Mucosa of stomach (tissue), 1 donor: Measurements from ENCODE around the gene DNALI1.
"Not testable (repeated sequence)": the region's sequence is repeated elsewhere in the genome, so short reads cannot be mapped to it uniquely, and the experiment has no call there.

ENCODE experiments used
- H3K27me3 ChIP-seq: one replicate; pipeline ENCODE4 v1.7.0; 2013; ENCODE audit warnings: mild to moderate bottlenecking, low read length; ENCODE audit not compliant: control insufficient read depth, insufficient read depth
- H3K36me3 ChIP-seq: one replicate; pipeline ENCODE4 v1.7.0; 2013; ENCODE audit warnings: low read length; ENCODE audit not compliant: control insufficient read depth, insufficient read depth
- H3K4me1 ChIP-seq: one replicate; pipeline ENCODE4 v1.7.0; 2013; ENCODE audit warnings: mild to moderate bottlenecking, low read length; ENCODE audit not compliant: control insufficient read depth, insufficient read depth
- H3K4me3 ChIP-seq: one replicate; pipeline ENCODE4 v1.7.0; 2013; ENCODE audit warnings: low read length
- H3K9ac ChIP-seq: one replicate; pipeline ENCODE4 v1.7.0; 2013; ENCODE audit warnings: mild to moderate bottlenecking, low read length, moderate library complexity
- H3K9me3 ChIP-seq: one replicate; pipeline ENCODE4 v1.7.0; 2013; ENCODE audit warnings: mild to moderate bottlenecking, low read length, moderate library complexity; ENCODE audit not compliant: control insufficient read depth
- donor health status: Pancreatic carcinoma.

The DNALI1 gene

DNA sequence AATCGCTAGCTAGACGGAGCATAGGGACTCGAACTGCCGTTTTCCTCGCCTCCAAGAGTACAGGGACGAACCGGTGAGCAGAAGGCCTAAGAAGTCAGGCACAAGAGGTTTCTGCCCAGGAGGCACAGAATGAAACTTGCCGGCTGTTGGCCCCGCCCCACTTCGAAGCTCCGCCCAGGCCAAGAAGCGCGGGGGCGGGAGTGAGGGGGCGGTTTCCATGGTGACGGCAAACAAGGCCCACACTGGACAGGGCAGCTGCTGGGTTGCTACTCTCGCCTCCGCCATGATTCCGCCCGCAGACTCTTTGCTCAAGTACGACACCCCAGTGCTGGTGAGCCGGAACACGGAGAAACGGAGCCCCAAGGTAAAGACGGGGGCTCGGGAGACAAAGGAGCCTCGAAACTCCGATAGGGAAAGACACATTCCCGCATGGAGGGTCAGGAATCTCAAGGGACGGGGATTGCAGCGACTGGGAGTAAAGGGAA lies at the start of gene DNALI1:
Gene DNALI1, plus strand, starts transcription at position 229 of the 485 bp plus-strand sequence. Its CDS starts 55 bp downstream, at position 284.
- no peaks in the 10 kb centered on the region for H3K36me3 ChIP-seq
- no peaks in the 10 kb centered on the region for H3K27me3 ChIP-seq
- H3K4me3 ChIP-seq: peak within 1 kb of the TSS; percentile 39
- peaks cover 16% of the 10 kb centered on the region for H3K4me1 ChIP-seq
- no peaks in the 10 kb centered on the region for H3K9me3 ChIP-seq
- peak within 1 kb of the TSS; percentile 63 for H3K9ac ChIP-seq

DNA sequence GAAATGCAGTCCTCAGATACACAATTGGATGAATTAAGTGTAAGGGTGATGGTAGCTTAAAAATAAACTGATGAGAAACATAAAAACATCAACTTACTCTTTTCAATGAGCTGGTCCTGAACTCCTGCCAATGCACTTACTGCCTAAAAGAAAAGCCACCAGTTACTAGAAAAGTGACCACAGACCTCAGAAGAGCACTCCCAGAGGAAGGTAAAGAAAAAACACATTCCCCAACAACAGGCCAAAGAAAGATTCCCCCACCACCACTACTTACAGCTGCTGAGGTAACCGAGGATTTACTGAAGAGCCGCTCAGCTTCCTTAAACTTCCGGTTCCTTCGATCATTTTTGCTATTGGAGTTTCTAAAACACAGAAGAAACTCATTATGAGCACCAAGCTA lies 47.6 kb upstream of the DNALI1 start:
- no peak overlapping the region for H3K9ac ChIP-seq
- H3K9me3 ChIP-seq: no peaks in the 10 kb centered on the region
- no peaks in the 10 kb centered on the region for H3K36me3 ChIP-seq
- peaks cover 9% of the 10 kb centered on the region for H3K4me1 ChIP-seq
- H3K27me3 ChIP-seq: no peaks in the 10 kb centered on the region
- H3K4me3 ChIP-seq: no peak overlapping the region

DNA sequence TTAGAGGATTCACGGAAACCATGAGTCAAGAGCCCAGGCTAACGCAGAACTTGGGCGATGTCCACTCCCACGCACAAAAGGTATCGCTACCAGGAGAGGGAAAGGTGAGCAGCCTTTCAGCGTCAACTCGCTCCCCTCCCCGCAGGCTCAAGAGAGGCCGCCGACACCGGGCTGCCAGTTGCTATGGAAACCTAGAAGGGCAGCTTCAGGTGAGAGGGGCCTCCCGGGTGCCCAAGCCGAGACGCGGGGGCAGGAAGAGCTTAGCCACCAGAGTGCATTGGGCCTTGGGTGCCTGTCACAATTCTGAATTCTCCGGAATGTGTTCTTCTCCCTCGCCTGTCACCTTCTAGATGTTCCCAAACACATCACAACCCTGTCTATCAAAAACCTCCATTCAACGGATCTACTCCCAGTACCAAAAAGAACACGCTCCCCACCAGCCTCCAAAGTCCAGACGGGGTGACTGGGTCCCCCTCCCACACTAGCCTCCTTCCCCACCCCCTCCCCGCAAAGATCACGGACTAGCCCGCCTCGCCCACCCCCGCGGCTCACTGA lies 42.9 kb upstream of the DNALI1 start:
- H3K9ac ChIP-seq: peak overlapping the region; percentile 64

DNA sequence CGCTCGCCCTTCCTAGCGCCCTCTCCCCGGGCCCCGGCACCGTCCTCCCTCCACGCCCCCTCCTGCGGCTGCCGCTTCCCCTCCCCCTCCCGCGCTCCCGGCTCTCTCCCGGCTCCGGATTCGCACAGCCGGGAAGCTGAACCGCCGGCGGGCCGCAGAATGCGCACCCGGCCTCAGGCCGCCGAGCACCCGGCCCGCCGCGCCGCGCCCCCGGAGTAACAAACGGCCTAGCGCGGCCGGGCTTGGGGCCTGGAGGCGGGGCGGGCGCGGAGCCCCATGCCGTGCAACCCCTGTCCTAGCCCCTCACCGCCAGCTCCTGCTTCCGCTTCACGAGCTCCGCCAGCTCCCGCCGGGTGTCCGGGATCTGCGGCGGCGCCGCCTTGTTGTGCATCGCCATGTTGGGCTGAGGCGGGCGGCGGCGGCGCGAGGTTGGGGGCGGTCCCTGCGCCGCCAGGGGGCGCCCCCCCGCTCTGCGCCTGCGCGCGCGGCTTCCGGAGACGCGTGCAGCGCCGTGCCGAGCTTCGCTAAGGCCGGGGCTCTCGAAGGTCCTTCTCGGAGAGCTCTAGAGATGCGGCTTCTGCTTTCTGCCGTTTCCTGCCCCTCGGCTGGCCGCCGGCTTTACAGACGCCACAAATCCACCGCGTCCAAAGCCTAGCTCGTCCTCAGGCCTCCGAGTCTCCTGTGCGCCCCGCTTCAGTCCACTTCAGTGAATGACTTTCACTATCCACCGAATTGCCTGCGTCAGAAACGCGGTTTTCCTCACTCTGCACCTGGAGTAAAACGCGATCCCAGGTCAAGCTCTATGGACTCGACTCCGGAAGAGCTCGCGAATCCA lies 42.2 kb upstream of the DNALI1 start, which contains the start of gene MEAF6:
Gene MEAF6, minus strand, starts transcription at position 417 of the 835 bp plus-strand sequence. Its CDS starts 20 bp downstream, at position 397.
- H3K27me3 ChIP-seq: no peaks in the 10 kb centered on the region
- peak within 1 kb of the TSS; percentile 64 for H3K9ac ChIP-seq
- peak within 1 kb of the TSS; percentile 67 for H3K4me3 ChIP-seq
- H3K9me3 ChIP-seq: no peaks in the 10 kb centered on the region
- H3K4me1 ChIP-seq: peaks cover 9% of the 10 kb centered on the region
- H3K36me3 ChIP-seq: no peaks in the 10 kb centered on the region

More for the DNA sequence above, 42.9 kb upstream of the DNALI1 start:
- Histone ChIP-seq H3K4me3 (peak overlapping the region; percentile 67), H3K36me3 (no peaks in the 10 kb centered on the region), H3K27me3 (no peaks in the 10 kb centered on the region), H3K9me3 (no peaks in the 10 kb centered on the region), H3K4me1 (peaks cover 9% of the 10 kb centered on the region)

DNA sequence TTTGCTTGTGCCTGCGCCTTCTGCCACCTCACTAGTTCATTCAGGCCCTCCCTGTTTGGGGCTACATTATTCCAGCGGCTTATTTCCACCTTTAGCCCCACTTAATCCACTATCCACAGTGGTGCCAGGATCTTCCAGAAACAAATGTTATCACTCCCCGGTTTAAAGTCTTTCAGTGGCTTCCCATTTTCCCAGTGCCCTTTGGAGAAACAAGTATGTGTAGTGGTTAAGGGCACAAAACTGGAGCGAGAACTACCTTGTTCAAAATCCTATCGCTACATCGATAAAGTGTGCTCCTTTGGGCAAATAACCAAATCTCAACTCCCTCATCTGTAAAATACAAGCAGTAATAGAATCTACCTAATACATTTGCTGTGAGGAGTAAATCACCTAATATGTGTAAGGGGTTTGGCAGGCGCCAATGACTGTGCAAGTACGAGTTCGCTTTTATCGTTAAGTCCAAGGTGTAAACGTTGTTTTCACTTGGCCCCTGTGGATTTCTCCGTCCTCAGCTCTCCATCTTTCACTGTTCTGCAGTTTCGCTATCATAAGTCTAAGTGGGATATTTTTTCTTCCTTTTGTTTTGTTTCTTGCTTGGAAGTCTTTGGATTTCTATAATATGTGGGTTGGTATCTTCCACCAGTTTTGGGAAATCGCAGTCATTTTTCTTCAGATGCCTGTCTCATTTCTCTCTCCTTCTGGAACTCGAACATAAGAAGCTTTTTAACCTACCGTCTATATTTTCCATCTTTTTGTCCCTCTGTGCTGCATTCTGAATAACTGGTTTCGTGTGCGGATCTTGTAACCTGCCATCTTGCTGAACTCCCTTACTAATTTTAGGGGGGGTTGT lies 41.3 kb upstream of the DNALI1 start:
- peaks cover 9% of the 10 kb centered on the region for H3K4me1 ChIP-seq
- no peaks in the 10 kb centered on the region for H3K36me3 ChIP-seq
- H3K9ac ChIP-seq: peak overlapping the region; percentile 64
- H3K9me3 ChIP-seq: no peaks in the 10 kb centered on the region
- H3K27me3 ChIP-seq: no peaks in the 10 kb centered on the region
- peak overlapping the region; percentile 56 for H3K4me3 ChIP-seq

DNA sequence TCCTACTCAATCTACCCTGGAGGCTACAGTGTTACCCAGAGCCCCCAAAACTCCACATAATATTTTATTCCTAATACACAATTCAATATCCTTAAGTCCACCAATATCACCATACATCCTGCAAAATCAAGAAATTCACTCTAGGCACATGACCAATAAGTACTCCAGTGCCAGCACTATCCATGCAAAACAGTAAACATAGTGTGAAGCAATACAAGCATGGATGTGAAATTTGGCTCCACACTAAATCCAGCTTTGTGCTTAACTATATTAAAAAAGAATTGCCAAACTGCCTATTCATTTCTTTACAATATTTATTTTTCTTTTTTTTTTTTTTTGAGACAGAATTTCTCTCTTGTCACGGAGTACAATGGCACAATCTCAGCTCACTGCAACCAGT lies 39.2 kb upstream of the DNALI1 start:
- H3K4me1 ChIP-seq: peaks cover 9% of the 10 kb centered on the region
- no peak overlapping the region for H3K4me3 ChIP-seq
- no peaks in the 10 kb centered on the region for H3K27me3 ChIP-seq
- H3K36me3 ChIP-seq: no peaks in the 10 kb centered on the region
- no peaks in the 10 kb centered on the region for H3K9me3 ChIP-seq
- H3K9ac ChIP-seq: no peak overlapping the region

DNA sequence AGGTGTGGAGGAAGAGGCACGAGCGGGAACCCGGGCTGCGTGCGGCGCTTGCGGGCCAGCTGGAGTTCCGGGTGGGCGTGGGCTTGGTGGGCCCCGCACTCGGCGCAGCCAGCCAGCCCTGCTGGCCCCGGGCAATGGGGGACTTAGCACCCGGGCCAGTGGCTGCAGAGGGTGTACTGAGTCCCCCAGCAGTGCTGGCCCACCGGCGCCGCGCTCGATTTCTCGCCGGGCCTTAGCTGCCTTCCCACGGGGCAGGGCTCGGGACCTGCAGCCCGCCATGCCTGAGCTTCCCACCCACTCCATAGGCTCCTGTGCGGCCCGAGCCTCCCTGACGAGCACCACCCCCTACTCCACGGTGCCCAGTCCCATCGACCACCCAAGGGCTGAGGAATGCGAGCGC lies 38.5 kb upstream of the DNALI1 start:
- not testable (repeated sequence) for H3K9me3 ChIP-seq, H3K4me3 ChIP-seq, H3K9ac ChIP-seq, H3K27me3 ChIP-seq, H3K36me3 ChIP-seq, H3K4me1 ChIP-seq

DNA sequence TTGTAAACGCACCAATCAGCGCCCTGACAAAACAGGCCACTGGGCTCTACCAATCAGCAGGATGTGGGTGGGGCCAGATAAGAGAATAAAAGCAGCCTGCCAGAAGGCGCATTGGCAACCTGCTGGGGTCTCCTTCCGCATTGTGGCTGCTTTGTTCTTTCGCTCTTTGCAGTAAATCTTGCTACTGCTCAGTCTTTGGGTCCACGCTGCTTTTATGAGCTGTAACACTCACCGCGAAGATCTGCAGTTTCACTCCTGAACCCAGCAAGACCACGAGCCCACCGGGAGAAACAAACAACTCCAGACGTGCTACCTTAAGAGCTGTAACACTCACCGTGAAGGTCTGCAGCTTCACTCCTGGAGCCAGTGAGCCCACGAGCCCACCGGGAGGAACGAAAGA lies 37.8 kb upstream of the DNALI1 start:
- H3K36me3 ChIP-seq, H3K9me3 ChIP-seq, H3K27me3 ChIP-seq, H3K9ac ChIP-seq, H3K4me1 ChIP-seq, H3K4me3 ChIP-seq: not testable (repeated sequence)

DNA sequence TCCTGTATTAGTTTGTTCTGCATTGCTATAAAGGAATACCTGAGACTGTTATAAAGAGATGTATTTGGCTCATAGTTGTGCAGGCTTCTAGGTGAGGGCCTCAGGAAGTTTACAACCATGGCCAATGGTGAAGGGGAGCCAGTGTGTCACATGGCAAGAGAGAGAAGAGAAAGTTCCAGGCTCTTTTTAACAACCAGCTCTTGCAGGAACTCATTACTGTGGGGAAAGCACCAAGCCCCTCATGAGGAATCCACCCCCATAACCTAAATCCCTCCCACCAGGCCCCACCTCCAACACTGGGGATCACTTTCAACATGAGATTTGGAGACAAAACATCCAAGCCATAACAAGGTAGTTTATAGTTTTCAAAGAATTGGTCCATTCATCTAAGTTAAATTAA lies 37.1 kb upstream of the DNALI1 start:
- Histone ChIP-seq H3K9ac (no peak overlapping the region), H3K9me3 (no peaks in the 10 kb centered on the region), H3K27me3 (no peaks in the 10 kb centered on the region), H3K4me1 (no peaks in the 10 kb centered on the region), H3K4me3 (no peak overlapping the region), H3K36me3 (no peaks in the 10 kb centered on the region)

DNA sequence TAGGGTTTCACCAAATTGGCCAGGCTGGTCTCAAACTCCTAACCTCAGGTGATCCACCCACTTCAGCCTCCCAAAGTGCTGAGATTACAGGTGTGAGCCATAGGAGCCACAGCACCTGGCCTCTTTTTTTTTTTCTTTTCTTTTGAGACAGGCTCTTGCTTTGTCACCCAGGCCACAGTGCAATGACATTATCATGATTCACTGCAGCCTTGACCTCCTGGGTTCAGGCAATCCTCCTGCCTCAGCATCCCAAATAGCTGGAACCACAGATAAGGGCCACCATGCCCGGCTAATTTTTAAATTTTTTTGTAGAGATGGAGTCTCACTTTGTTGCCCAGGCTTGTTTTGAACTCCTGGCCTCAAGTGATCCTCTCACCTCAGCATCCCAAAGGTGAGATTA lies 26.9 kb upstream of the DNALI1 start:
- H3K4me1 ChIP-seq: peaks cover 14% of the 10 kb centered on the region
- H3K9me3 ChIP-seq, H3K4me3 ChIP-seq, H3K27me3 ChIP-seq, H3K36me3 ChIP-seq, H3K9ac ChIP-seq: not testable (repeated sequence)

DNA sequence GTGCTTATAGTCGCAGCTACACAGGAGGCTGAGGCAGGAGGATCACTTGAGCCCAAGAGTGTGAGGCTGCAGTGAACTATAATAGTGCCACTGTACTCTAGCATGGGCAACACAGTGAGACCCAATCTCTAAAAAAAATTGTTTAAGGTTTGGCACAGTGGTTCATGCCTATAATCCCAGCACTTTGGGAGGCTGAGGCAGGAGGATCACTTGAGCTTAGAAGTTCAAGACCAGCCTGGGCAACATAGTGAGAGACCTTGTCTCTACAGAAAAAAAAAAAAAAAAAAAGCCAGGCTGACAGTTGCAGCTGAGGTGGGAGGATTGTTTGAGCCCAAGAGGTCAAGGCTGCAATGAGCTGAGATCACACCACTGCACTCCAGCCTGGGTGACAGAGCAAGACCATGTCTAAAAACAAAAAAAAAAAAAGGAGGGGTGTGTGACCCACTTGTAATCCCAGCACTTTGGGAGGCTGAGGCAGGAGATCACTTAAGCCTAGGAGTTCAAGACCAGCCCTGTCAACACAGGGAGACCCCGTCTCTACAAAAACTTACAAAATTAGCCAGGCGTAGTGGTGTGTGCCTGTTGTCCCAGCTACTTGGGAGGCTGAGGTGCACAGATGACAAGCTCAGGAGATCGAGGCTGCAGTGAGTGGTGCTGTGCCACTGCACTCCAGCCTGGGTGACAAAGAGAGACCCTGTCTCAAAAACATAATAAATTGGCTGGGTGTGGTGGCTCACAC lies 24.2 kb upstream of the DNALI1 start:
- not testable (repeated sequence) for H3K9ac ChIP-seq, H3K4me3 ChIP-seq, H3K27me3 ChIP-seq, H3K36me3 ChIP-seq, H3K9me3 ChIP-seq
- H3K4me1 ChIP-seq: peaks cover 14% of the 10 kb centered on the region
